A549 (cell line): ENCODE results near the gene IPPK. TPM values are rescaled to one million over a fixed set of nuclear protein-coding genes. Genes with fewer than 3 reads are reported as not detected.

Experiments
- ATAC-seq, 2 experiments: fragments of 200-7000 bp in 1 of 2; fragments of >200 bp in 1 of 2; cut with Nextera tagmentation in 1 of 2; cut with Tn5 transposase in 1 of 2; 3 replicates each; pipeline versions ENCODE4 v1.8.0 to v1.9.1; 2018 to 2020; ENCODE audit warnings: mild to moderate bottlenecking in 1 of 2, moderate library complexity in 1 of 2
- CTCF ChIA-PET: fragments of 300-600 bp; sonication (Branson Sonifier 250); formaldehyde crosslinking; extraction: SDS; loops from one replicate; lab custom pipeline; 2021; ENCODE audit warnings: antibody characterized with exemption, inconsistent platforms; lab: Yijun Ruan, JAX
- POLR2A ChIA-PET: fragments of 350-600 bp; formaldehyde crosslinking; extraction: SDS; loops from one replicate; lab custom pipeline; 2021; ENCODE audit warnings: antibody characterized with exemption, inconsistent platforms; lab: Yijun Ruan, JAX
- DNase-seq, 2 experiments: peaks; one replicate each; pipeline versions ENCODE4 v3.0.0 to v3.0.0-alpha.2; 2011 to 2016; ENCODE audit warnings: low read depth in 1 of 2, low spot score in 1 of 2
- FAIRE-seq: peaks from 2 replicates; lab custom pipeline; 2011; peaks lifted over from hg19 to GRCh38; lab: Jason Lieb, UNC
- H3K27ac ChIP-seq, 2 experiments: fragments of >200 bp; sonication (Bioruptor Twin); formaldehyde crosslinking; 3 replicates each; pipeline ENCODE4 v1.5.1; 2016 to 2017
- H3K4me1 ChIP-seq: fragments of >200 bp; sonication (Bioruptor Twin); formaldehyde crosslinking; 3 replicates; pipeline ENCODE4 v1.6.1; 2016
- H3K4me2 ChIP-seq: fragments of >200 bp; sonication (Bioruptor Twin); formaldehyde crosslinking; 3 replicates; pipeline ENCODE4 v1.6.1; 2016
- H3K4me3 ChIP-seq: fragments of >200 bp; sonication (Bioruptor Twin); formaldehyde crosslinking; 3 replicates; pipeline ENCODE4 v1.5.1; 2016
- H3K9me3 ChIP-seq: fragments of >200 bp; sonication (Bioruptor Twin); formaldehyde crosslinking; 3 replicates; pipeline ENCODE4 v1.6.1; 2016
- CHD4 ChIP-seq: fragments of 200-600 bp; sonication (generic); IDR thresholded peaks from 2 replicates; pipeline ENCODE4 v1.6.1; 2016; ENCODE audit warnings: antibody characterized with exemption, mild to moderate bottlenecking, borderline replicate concordance
- EHMT2 ChIP-seq: fragments of 200-600 bp; sonication (generic); IDR thresholded peaks from 2 replicates; pipeline ENCODE4 v1.6.1; 2016; ENCODE audit warnings: antibody characterized with exemption, low read depth, mild to moderate bottlenecking, moderate library complexity
- FOSB ChIP-seq: fragments of 250-450 bp; sonication (Bioruptor Pico); IDR thresholded peaks from 2 replicates; pipeline ENCODE4 v1.5.0; 2020; ENCODE audit warnings: mild to moderate bottlenecking, moderate library complexity
- HOXA7 ChIP-seq: fragments of 250-450 bp; sonication (Bioruptor Pico); IDR thresholded peaks from 2 replicates; pipeline ENCODE4 v1.5.0; 2020; ENCODE audit warnings: mild to moderate bottlenecking, moderate library complexity
- JUNB ChIP-seq: fragments of >200 bp; sonication (Bioruptor Twin); formaldehyde crosslinking; IDR thresholded peaks from 2 replicates; pipeline ENCODE4 v1.6.1; 2016
- MAFK ChIP-seq: fragments of 450-650 bp; IDR thresholded peaks from 2 replicates; pipeline ENCODE4 v1.6.1; 2014; ENCODE audit not compliant: partially characterized antibody
- NR3C1 ChIP-seq: fragments of >200 bp; sonication (Bioruptor Twin); formaldehyde crosslinking; IDR thresholded peaks from 3 replicates; pipeline ENCODE4 v1.6.1; 2017
- PHF8 ChIP-seq: fragments of 200-600 bp; sonication (generic); IDR thresholded peaks from 2 replicates; pipeline ENCODE4 v1.6.1; 2016; ENCODE audit warnings: low read depth, mild to moderate bottlenecking, antibody characterized with exemption, moderate library complexity, borderline replicate concordance
- POLR2A ChIP-seq: IDR thresholded peaks from 2 replicates; pipeline ENCODE4 v1.6.1; 2012; ENCODE audit warnings: mild to moderate bottlenecking, low read length
- POLR2AphosphoS2 ChIP-seq: conservative IDR thresholded peaks from 2 replicates; pipeline ENCODE4 v1.6.1; 2012; ENCODE audit warnings: low read length, improper control_type of control experiment, inconsistent platforms
- RFX5 ChIP-seq: fragments of 450-650 bp; IDR thresholded peaks from 2 replicates; pipeline ENCODE4 v1.7.1; 2014; ENCODE audit warnings: antibody characterized with exemption, mild to moderate bottlenecking, moderate library complexity
- SMC3 ChIP-seq: fragments of >200 bp; sonication (Bioruptor Twin); formaldehyde crosslinking; IDR thresholded peaks from 3 replicates; pipeline ENCODE4 v1.6.1; 2018; ENCODE audit warnings: inconsistent platforms
- TP53 ChIP-seq: fragments of 250-450 bp; sonication (Bioruptor Pico); IDR thresholded peaks from 2 replicates; pipeline ENCODE4 v1.5.0; 2021; ENCODE audit warnings: mild to moderate bottlenecking, moderate library complexity
- WGBS: methylation state at CpG from one replicate; pipeline ENCODE4 v1.1.6; 2017; ENCODE audit errors: missing lambda C conversion rate; 5-methylcytosine and 5-hydroxymethylcytosine counted together
- polyA plus RNA-seq, 4 experiments: library from polyadenylated mRNA; depleted of rRNA in 3 of 4; stranded (reverse); fragments of >200 nt; fragmentation: RNase III in 1 of 4; extraction: RNeasy Plus Mini Kit Qiagen cat#74134 plus additional on column Dnase treatment in 1 of 4; gene quantifications; 2 replicates in 3 of 4; 3 replicates in 1 of 4; pipeline ENCODE4 v1.2.3, GENCODE V29; 2011 to 2017
- TF ChIP-seq, protein P1 (sequence below): fragments of 250-450 bp; sonication (Bioruptor Pico); IDR thresholded peaks from 2 replicates; pipeline ENCODE4 v1.5.0; 2020; ENCODE audit warnings: low read depth, mild to moderate bottlenecking, moderate library complexity
- TF ChIP-seq, protein P2 (sequence below): fragments of 150-350 bp; IDR thresholded peaks from 2 replicates; pipeline ENCODE4 v1.6.1; 2014; ENCODE audit warnings: low read depth, mild to moderate bottlenecking, low read length
- TF ChIP-seq, protein P3 (sequence below): IDR thresholded peaks from 2 replicates; pipeline ENCODE4 v1.6.1; 2012; ENCODE audit warnings: low read depth, borderline replicate concordance
- TF ChIP-seq, protein P4 (sequence below): fragments of 250-450 bp; sonication (Bioruptor Pico); IDR thresholded peaks from 2 replicates; pipeline ENCODE4 v1.5.0; 2021; ENCODE audit warnings: mild to moderate bottlenecking, moderate library complexity, borderline replicate concordance
- TF ChIP-seq, protein P5 (sequence below): fragments of >200 bp; sonication (Bioruptor Twin); formaldehyde crosslinking; IDR thresholded peaks from 3 replicates; pipeline ENCODE4 v1.6.1; 2016
- TF ChIP-seq, protein P6 (sequence below): fragments of 200-600 bp; sonication (generic); IDR thresholded peaks from 2 replicates; pipeline ENCODE4 v1.6.1; 2016; ENCODE audit warnings: antibody characterized with exemption, mild to moderate bottlenecking, moderate library complexity

IPPK gene
- polyA plus RNA-seq, 2 of the 4 experiments (the other 2 are of a cell fraction), result 12.2 to 20.0 TPM

DNA sequence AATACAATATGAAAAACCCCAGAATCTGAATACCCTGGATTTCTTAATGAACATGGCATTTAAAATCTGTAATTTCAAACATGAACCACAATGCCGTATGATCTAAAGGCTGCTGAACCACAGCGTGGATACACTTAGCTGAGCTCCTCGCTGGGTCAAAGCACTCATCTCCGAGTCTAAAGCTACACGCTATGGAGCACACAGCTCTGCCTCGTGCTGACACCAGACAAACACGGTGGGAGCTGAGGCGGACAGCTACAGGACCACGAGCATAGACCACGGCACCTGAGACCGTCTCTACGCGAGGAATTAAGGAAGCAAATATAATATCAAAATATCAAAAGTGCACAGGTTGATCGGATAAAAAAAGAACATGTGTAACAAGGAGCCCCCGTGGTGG, 42.8 kb upstream of the IPPK start (continued):
- TF ChIP-seq PHF8 (no peak), NR3C1 (no peak)
- TF ChIP-seq, protein P1, sequence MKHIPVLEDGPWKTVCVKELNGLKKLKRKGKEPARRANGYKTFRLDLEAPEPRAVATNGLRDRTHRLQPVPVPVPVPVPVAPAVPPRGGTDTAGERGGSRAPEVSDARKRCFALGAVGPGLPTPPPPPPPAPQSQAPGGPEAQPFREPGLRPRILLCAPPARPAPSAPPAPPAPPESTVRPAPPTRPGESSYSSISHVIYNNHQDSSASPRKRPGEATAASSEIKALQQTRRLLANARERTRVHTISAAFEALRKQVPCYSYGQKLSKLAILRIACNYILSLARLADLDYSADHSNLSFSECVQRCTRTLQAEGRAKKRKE (CRISPR knock-in tag), result no peak
- TF ChIP-seq, protein P2, sequence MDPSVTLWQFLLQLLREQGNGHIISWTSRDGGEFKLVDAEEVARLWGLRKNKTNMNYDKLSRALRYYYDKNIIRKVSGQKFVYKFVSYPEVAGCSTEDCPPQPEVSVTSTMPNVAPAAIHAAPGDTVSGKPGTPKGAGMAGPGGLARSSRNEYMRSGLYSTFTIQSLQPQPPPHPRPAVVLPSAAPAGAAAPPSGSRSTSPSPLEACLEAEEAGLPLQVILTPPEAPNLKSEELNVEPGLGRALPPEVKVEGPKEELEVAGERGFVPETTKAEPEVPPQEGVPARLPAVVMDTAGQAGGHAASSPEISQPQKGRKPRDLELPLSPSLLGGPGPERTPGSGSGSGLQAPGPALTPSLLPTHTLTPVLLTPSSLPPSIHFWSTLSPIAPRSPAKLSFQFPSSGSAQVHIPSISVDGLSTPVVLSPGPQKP, result no peak
- TF ChIP-seq, all 56 proteins: peak for 0

DNA sequence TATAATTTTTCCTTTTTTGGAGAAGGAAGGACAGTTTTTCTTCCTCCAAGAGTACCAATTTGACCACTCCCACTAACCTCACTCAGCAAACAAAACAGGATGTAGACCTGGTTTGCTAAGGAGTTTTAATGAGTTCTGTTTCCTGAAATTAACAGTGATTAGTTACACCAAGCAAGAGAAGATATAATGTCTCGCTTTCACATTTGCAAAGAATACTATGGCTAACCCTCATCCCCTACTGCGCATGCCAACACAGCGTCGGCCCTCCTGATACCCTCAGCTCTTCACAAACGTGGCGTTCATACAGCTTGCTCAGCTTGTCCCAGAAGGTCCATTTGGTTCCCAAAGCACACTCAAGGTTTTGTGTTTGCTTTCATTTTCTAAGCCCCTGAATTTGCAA, 41.9 kb upstream of the IPPK start:
- 97% methylated on average over 6 of the region's 6 CpGs for WGBS
- ATAC-seq, result no peak

More for the DNA sequence above, 41.9 kb upstream of the IPPK start:
- FAIRE-seq, result no peak
- Histone ChIP-seq H3K27ac (no peak overlapping the region), H3K4me3 (no peak overlapping the region), H3K9me3 (no peaks in the 10 kb centered on the region), H3K4me1 (no peaks in the 10 kb centered on the region), H3K4me2 (no peak overlapping the region)
- DNase-seq, result no peak
- POLR2A ChIA-PET, result no interaction called here
- CTCF ChIA-PET, result no interaction called here
- TF ChIP-seq CHD4, result no peak
- TF ChIP-seq, protein P3, sequence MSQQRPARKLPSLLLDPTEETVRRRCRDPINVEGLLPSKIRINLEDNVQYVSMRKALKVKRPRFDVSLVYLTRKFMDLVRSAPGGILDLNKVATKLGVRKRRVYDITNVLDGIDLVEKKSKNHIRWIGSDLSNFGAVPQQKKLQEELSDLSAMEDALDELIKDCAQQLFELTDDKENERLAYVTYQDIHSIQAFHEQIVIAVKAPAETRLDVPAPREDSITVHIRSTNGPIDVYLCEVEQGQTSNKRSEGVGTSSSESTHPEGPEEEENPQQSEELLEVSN, result no peak
- TF ChIP-seq RFX5, result no peak
- no peak for TF ChIP-seq PHF8
- TF ChIP-seq, protein P4, sequence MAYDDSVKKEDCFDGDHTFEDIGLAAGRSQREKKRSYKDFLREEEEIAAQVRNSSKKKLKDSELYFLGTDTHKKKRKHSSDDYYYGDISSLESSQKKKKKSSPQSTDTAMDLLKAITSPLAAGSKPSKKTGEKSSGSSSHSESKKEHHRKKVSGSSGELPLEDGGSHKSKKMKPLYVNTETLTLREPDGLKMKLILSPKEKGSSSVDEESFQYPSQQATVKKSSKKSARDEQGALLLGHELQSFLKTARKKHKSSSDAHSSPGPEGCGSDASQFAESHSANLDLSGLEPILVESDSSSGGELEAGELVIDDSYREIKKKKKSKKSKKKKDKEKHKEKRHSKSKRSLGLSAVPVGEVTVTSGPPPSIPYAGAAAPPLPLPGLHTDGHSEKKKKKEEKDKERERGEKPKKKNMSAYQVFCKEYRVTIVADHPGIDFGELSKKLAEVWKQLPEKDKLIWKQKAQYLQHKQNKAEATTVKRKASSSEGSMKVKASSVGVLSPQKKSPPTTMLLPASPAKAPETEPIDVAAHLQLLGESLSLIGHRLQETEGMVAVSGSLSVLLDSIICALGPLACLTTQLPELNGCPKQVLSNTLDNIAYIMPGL (CRISPR knock-in tag), result no peak
- TF ChIP-seq EHMT2, result no peak
- TF ChIP-seq, protein P5, sequence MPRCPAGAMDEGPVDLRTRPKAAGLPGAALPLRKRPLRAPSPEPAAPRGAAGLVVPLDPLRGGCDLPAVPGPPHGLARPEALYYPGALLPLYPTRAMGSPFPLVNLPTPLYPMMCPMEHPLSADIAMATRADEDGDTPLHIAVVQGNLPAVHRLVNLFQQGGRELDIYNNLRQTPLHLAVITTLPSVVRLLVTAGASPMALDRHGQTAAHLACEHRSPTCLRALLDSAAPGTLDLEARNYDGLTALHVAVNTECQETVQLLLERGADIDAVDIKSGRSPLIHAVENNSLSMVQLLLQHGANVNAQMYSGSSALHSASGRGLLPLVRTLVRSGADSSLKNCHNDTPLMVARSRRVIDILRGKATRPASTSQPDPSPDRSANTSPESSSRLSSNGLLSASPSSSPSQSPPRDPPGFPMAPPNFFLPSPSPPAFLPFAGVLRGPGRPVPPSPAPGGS, result no peak
- TF ChIP-seq MAFK, result no peak
- TF ChIP-seq SMC3, result no peak
- TF ChIP-seq POLR2A, result no peak
- TF ChIP-seq NR3C1, result no peak
- no peak for TF ChIP-seq FOSB (CRISPR knock-in tag)
- TF ChIP-seq JUNB, result no peak
- no peak for TF ChIP-seq TP53 (CRISPR knock-in tag)
- TF ChIP-seq POLR2AphosphoS2, result no peak
- TF ChIP-seq, protein P6, sequence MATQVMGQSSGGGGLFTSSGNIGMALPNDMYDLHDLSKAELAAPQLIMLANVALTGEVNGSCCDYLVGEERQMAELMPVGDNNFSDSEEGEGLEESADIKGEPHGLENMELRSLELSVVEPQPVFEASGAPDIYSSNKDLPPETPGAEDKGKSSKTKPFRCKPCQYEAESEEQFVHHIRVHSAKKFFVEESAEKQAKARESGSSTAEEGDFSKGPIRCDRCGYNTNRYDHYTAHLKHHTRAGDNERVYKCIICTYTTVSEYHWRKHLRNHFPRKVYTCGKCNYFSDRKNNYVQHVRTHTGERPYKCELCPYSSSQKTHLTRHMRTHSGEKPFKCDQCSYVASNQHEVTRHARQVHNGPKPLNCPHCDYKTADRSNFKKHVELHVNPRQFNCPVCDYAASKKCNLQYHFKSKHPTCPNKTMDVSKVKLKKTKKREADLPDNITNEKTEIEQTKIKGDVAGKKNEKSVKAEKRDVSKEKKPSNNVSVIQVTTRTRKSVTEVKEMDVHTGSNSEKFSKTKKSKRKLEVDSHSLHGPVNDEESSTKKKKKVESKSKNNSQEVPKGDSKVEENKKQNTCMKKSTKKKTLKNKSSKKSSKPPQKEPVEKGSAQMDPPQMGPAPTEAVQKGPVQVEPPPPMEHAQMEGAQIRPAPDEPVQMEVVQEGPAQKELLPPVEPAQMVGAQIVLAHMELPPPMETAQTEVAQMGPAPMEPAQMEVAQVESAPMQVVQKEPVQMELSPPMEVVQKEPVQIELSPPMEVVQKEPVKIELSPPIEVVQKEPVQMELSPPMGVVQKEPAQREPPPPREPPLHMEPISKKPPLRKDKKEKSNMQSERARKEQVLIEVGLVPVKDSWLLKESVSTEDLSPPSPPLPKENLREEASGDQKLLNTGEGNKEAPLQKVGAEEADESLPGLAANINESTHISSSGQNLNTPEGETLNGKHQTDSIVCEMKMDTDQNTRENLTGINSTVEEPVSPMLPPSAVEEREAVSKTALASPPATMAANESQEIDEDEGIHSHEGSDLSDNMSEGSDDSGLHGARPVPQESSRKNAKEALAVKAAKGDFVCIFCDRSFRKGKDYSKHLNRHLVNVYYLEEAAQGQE, result no peak
- no peak for TF ChIP-seq HOXA7 (CRISPR knock-in tag)
